ENCODE measurements around the gene CDK2AP2. TPM values are rescaled to one million over a fixed set of nuclear protein-coding genes. Genes with fewer than 3 reads are reported as not detected.

Gene CDK2AP2
- total and polyA plus RNA-seq, 2 experiments from 2014 or later = 48.6 to 120 TPM

DNA sequence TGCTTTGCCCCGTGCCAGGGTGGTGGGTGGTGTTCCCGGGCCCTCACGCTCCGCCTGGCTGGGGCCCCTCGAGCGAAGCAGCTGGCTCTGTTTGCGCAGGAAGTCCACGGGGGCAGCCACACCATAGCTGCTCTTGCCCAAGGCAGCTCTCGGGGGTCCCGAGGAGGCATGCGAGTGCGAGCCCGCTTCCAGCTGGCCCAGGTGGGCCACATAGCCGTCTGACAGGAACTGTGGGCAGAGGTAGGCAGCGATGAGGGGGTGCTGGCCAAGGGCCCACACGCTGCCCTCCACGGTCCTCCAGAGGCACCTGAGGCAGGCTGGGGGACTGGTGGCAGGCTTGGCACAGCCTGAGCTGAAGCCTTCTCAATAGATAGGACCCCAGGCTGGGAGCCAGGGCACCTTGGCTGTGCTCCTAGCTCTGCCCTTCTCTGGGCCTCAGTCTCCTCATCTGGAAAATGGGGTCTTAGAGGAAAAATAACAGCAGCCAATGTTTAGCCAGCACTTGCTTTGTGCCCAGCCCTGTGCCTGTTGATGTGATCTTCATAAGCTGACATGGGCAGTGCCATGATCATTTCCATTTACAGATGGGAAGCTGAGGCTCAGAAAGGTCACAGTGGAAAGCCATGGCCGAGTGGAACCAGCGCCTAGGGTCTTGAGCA lies 15.8 kb downstream of the CDK2AP2 start:
- Histone ChIP-seq H3K4me1 (ENCODE audit: insufficient read depth) (no peaks in the 10 kb centered on the region), H4K20me1 (replicated peaks; ENCODE audit: insufficient read depth) (no peaks in the 10 kb centered on the region; the same call in 1 of the 2 replicates), H3K4me2 (no peak overlapping the region), H2AFZ (no peak overlapping the region), H3K27me3 (ENCODE audit: insufficient read depth) (no peaks in the 10 kb centered on the region), H3K36me3 (ENCODE audit: insufficient read depth) (no peaks in the 10 kb centered on the region; the same call in 1 of the 2 replicates), H3F3A (replicated peaks; ENCODE audit: low read depth) (0 out of 2 replicates have a peak, but pooled peaks cover 3% of the 10 kb centered on the region), H3K79me2 (replicated peaks; ENCODE audit: insufficient read depth) (no peaks in the 10 kb centered on the region), H3K4me3 (no peak overlapping the region), H3K9me2 (ENCODE audit: insufficient read depth) (no peaks in the 10 kb centered on the region), H3K27ac (ENCODE audit: low read depth) (no peak overlapping the region)
- ATAC-seq = no peak
- no peaks in the 10 kb centered on the region for H3K9me3 Mint-ChIP-seq
- no peaks in the 10 kb centered on the region; the same call in 2 of the 3 replicates for H3K4me1 Mint-ChIP-seq
- H3K27me3 Mint-ChIP-seq (ENCODE audit: insufficient read depth, low read depth, poor library complexity) = peaks cover 5% of the 10 kb centered on the region
- H3K4me3 Mint-ChIP-seq = no peak overlapping the region
- peaks cover 9% of the 10 kb centered on the region; the same call in 1 of the 3 replicates for H3K36me3 Mint-ChIP-seq (ENCODE audit: low read depth)
- H3K27ac Mint-ChIP-seq = no peak overlapping the region
- TF ChIP-seq, protein P1, sequence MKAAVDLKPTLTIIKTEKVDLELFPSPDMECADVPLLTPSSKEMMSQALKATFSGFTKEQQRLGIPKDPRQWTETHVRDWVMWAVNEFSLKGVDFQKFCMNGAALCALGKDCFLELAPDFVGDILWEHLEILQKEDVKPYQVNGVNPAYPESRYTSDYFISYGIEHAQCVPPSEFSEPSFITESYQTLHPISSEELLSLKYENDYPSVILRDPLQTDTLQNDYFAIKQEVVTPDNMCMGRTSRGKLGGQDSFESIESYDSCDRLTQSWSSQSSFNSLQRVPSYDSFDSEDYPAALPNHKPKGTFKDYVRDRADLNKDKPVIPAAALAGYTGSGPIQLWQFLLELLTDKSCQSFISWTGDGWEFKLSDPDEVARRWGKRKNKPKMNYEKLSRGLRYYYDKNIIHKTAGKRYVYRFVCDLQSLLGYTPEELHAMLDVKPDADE (IDR thresholded peaks at IDR 0.05) = no peak
- TF ChIP-seq STAT1 (IDR thresholded peaks at IDR 0.05; ENCODE audit: unreplicated experiment) = no peak
- TF ChIP-seq EZH2phosphoT487 (IDR thresholded peaks at IDR 0.05; ENCODE audit: unreplicated experiment) = no peak
- TF ChIP-seq POLR2AphosphoS5 (IDR thresholded peaks at IDR 0.05; ENCODE audit: low read depth) = no peak
- TF ChIP-seq, protein P2, sequence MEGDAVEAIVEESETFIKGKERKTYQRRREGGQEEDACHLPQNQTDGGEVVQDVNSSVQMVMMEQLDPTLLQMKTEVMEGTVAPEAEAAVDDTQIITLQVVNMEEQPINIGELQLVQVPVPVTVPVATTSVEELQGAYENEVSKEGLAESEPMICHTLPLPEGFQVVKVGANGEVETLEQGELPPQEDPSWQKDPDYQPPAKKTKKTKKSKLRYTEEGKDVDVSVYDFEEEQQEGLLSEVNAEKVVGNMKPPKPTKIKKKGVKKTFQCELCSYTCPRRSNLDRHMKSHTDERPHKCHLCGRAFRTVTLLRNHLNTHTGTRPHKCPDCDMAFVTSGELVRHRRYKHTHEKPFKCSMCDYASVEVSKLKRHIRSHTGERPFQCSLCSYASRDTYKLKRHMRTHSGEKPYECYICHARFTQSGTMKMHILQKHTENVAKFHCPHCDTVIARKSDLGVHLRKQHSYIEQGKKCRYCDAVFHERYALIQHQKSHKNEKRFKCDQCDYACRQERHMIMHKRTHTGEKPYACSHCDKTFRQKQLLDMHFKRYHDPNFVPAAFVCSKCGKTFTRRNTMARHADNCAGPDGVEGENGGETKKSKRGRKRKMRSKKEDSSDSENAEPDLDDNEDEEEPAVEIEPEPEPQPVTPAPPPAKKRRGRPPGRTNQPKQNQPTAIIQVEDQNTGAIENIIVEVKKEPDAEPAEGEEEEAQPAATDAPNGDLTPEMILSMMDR (conservative IDR thresholded peaks at IDR 0.05; ENCODE audit: low read depth in 2 of 2) = no peak
- no peak for TF ChIP-seq ZNF114 (CRISPR knock-in tag; IDR thresholded peaks at IDR 0.05)
- TF ChIP-seq, protein P3, sequence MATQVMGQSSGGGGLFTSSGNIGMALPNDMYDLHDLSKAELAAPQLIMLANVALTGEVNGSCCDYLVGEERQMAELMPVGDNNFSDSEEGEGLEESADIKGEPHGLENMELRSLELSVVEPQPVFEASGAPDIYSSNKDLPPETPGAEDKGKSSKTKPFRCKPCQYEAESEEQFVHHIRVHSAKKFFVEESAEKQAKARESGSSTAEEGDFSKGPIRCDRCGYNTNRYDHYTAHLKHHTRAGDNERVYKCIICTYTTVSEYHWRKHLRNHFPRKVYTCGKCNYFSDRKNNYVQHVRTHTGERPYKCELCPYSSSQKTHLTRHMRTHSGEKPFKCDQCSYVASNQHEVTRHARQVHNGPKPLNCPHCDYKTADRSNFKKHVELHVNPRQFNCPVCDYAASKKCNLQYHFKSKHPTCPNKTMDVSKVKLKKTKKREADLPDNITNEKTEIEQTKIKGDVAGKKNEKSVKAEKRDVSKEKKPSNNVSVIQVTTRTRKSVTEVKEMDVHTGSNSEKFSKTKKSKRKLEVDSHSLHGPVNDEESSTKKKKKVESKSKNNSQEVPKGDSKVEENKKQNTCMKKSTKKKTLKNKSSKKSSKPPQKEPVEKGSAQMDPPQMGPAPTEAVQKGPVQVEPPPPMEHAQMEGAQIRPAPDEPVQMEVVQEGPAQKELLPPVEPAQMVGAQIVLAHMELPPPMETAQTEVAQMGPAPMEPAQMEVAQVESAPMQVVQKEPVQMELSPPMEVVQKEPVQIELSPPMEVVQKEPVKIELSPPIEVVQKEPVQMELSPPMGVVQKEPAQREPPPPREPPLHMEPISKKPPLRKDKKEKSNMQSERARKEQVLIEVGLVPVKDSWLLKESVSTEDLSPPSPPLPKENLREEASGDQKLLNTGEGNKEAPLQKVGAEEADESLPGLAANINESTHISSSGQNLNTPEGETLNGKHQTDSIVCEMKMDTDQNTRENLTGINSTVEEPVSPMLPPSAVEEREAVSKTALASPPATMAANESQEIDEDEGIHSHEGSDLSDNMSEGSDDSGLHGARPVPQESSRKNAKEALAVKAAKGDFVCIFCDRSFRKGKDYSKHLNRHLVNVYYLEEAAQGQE (IDR thresholded peaks at IDR 0.05; ENCODE audit: unreplicated experiment) = no peak
- DNase-seq (ENCODE audit: low spot score) = no peak

Data from GM23338 (cell line).